Measurements from ENCODE around the gene CCDC88A.
"Not testable (repeated sequence)": the region's sequence is repeated elsewhere in the genome, so short reads cannot be mapped to it uniquely, and the experiment has no call there.

Gene CCDC88A, protein sequence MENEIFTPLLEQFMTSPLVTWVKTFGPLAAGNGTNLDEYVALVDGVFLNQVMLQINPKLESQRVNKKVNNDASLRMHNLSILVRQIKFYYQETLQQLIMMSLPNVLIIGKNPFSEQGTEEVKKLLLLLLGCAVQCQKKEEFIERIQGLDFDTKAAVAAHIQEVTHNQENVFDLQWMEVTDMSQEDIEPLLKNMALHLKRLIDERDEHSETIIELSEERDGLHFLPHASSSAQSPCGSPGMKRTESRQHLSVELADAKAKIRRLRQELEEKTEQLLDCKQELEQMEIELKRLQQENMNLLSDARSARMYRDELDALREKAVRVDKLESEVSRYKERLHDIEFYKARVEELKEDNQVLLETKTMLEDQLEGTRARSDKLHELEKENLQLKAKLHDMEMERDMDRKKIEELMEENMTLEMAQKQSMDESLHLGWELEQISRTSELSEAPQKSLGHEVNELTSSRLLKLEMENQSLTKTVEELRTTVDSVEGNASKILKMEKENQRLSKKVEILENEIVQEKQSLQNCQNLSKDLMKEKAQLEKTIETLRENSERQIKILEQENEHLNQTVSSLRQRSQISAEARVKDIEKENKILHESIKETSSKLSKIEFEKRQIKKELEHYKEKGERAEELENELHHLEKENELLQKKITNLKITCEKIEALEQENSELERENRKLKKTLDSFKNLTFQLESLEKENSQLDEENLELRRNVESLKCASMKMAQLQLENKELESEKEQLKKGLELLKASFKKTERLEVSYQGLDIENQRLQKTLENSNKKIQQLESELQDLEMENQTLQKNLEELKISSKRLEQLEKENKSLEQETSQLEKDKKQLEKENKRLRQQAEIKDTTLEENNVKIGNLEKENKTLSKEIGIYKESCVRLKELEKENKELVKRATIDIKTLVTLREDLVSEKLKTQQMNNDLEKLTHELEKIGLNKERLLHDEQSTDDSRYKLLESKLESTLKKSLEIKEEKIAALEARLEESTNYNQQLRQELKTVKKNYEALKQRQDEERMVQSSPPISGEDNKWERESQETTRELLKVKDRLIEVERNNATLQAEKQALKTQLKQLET (N-terminal part only)

GRCh38 chr2:55419679-55420438 lies at the start of gene CCDC88A:
CCDC88A (minus strand) TSS chr2:55419856; CDS start chr2:55419079, 777 bp downstream.
- FAIRE-seq, result no peak

DNA sequence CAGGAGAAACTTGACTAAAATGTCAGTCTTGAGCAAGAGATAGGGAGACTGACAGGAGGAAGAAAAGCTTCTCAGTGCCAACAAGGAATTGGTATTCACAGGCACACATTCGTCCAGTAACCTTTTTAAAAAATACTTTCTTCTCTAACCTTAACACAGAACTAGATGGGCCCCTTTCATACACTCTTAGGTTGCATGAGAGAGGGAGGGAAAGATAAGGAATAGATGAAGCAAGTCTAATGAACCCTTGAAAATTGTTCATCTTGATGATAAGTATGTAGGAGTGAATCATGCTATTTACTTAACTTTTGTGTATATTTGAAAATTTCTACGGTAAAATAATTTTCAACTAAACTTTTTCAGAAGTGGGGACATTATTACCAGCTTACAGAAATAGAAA lies 42.0 kb upstream of the CCDC88A start:
- no peak for FAIRE-seq

DNA sequence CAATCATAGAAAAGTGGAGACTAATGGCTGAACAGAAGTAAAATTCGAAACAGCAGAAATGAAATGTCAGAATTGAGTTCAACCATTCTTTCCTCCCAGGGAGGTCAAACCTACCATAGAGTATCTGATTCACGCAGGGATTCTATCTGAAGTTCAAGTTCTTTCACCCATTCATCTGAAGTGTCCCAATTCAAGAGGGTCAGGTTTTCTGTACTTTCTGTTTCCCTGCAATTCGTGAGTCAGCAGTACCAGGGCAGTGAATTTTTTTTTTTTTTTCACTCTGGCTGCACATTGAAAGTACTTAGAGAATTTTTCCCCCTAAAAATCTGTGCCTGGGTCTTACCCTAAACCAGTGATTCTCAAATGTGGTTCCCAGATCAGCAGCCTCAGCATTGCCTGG lies 40.9 kb upstream of the CCDC88A start:
- FAIRE-seq, result no peak

DNA sequence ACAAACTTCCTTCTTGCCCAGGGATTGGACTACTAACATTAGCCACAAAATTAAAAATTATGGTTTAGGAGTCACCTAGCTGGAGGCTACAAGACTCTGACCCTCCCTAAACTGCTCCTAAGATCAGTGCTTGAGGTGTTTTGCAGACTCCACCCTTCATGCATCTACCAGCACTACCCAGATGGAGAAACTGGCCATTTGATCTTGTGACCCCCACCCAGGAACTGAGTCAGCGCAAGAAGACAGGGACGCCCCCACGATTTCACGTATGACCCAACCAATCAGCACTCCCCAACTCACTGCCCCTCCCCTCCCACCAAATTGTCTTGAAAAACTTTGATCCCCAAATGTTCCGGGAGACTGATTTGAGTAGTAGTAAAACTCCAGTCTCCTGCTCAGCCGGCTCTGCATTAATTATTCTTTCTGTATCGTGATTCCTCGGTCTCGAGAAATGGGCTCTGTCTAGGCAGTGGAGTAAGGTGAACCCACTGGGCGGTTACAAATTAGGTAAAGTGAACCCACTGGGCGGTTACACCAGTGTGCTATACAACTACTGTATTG lies 40.1 kb upstream of the CCDC88A start:
- FAIRE-seq, result no peak

DNA sequence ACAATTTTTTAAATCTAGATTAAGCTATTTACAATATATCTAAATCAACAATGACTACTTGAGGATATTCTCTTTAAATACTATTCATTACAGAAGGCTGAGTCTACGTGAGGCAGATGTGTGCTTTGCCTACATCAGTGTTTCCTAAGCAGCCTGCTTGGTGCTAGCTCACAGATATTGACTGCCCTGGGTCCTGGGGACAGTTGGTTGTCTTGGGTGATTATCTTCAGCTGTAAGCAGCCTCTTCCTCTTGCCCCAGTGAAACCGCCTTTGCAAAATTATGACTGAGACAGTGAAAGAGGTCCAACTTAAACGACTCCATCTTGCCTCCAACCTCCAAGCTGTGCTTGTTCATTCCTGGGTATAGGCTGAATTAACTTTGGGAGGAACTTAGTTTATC lies 39.6 kb upstream of the CCDC88A start:
- FAIRE-seq, result no peak

DNA sequence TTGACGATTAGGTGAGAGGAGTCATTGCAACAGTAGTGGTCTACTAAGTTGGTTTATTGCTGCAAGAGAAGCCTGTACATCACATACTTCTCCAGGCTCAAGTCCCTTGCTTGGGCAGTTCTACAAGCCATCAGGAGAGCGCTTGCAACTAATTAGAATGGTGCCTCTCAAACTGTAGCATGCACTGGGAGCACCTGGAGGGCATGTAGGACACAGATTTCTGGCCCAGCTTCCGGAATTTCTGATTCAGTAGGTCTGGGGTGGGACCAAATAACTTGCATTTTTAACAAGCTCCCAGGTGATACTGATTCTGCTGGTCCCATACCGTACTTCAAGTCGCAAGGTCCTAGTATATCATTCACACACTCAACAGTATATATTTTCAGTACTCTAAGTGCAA lies 34.5 kb upstream of the CCDC88A start:
- no peak for FAIRE-seq

- no peak for FAIRE-seq
Measured at GRCh38 chr2:55452879-55453278, 33.2 kb upstream of the CCDC88A start.

GRCh38 chr2:55451699-55452098 lies 32.0 kb upstream of the CCDC88A start:
- FAIRE-seq, result no peak

- FAIRE-seq, result not testable (repeated sequence)
Measured at GRCh38 chr2:55450014-55450413, 30.4 kb upstream of the CCDC88A start.

DNA sequence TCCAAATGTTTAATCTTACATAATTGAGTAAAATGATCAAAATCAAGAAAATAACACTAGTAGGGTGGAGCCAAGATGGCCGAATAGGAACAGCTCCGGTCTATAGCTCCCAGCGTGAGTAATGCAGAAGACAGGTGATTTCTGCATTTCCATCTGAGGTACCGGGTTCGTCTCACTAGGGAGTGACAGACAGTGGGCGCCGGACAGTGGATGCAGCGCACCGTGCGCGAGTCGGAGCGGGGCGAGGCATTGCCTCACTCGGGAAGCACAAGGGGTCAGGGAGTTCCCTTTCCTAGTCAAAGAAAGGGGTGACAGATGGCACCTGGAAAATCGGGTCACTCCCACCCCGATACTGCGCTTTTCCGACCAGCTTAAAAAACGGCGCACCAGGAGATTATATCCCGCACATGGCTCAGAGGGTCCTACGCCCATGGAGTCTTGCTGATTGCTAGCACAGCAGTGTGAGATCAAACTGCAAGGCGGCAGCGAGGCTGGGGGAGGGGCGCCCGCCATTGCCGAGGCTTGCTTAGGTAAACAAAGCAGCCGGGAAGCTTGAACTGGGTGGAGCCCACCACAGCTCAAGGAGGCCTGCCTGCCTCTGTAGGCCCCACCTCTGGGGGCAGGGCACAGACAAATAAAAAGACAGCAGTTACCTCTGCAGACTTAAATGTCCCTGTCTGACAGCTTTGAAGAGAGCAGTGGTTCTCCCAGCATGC lies 22.5 kb upstream of the CCDC88A start:
- FAIRE-seq, result not testable (repeated sequence)

DNA sequence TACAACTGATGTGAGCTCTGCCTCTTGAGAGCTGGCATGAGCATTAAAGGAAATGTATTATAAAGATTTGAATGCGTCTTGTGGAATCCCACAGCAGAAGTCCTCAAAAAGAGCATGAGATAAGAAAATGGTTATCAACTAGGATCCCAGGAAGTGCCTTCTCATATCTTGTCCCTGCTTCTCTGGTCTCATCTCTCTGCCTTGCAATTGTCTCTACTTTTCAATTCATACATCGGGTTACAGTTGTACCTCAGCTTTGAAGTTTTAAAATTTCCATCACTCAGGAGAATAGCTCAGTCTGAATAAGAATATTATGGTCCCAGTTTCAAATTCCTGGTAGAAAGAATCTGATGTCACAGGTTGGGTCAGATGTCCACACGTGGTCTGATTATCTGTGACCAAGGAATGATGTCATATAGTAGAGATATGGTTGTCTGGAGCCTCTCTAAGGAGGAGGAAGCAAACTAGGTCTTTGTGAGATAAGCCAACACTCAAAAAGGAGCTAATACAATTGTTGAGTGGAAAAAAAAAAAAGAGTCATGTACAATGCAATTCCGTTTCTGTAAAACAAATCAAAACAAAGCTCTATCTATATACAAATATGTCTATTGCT lies 21.7 kb upstream of the CCDC88A start:
- FAIRE-seq, result no peak

GRCh38 chr2:55439101-55439397 lies 19.4 kb upstream of the CCDC88A start:
- no peak for FAIRE-seq

DNA sequence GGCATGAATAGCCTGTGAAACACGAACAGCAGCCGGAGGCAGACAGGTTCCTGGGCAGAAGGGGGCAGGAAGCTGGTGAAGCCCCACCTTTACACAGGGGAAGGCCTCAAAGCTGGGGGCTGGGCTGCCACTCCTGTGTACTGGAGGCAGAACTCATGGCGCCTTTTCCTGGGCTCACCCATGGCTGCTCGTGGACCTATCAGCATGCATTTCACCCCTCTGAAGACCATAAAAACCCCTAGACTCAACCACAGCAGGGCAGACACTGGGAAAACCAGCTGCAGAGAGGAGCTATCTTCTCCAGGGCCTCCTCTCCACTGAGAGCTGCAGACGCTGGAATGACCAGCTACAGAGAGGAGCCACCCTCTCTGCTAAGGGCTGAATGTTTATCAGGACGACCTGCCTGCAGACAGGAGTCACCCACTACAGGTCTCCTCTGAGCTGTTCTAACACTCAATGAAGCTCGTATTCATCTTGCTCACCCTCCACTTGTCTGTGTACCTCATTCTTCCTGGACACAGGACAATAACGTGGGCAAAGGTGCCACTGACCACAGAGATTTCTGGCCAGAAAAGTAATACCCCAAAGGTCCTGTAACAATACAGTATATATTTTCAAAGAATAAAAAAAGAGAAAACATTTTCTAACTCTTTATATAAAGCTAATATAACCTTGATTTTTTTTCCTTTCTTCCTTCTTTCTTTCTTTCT lies 18.9 kb upstream of the CCDC88A start:
- no peak for FAIRE-seq

DNA sequence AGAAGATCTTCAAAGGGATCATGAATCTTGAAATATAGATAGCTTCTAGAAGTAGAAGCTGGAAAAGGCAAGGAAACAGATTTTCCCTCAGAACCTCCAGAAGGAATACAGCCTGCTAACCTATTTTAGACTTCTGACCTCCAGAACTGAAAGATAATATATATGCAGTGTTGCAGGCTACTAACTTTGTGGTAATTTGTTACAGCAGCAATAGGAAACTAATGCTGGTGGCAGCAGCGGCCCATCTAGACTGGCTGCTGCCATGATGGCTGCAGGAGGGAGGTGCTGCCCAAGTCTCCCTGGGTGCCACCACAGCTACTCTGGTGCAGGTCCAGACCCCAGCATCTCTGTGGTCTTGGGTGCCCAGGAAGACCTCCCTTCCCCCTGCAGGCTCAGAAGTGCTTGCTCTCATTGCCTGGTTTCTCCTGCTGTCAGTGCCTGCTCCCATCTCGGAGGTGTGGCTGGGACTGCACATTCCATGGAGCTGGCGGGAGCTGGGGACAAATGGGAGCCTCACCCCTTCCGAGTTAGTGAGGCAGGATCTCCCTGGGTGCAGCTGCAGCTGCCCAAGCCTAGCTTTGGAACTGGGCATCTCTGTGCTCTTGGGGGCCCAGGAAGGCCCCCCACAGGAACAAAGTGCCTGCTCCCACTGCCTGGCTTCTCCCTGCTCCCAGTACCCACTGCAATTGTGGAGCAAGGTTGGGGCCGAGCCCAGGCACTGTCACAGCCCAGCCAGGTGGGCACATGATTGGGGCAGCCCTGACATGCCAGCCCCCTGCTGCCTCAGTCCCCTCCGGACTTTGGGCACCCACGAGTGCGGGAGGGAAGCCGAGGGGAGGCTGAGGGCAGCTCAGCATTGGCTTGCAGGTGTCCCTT lies 18.1 kb upstream of the CCDC88A start:
- no peak for FAIRE-seq

DNA sequence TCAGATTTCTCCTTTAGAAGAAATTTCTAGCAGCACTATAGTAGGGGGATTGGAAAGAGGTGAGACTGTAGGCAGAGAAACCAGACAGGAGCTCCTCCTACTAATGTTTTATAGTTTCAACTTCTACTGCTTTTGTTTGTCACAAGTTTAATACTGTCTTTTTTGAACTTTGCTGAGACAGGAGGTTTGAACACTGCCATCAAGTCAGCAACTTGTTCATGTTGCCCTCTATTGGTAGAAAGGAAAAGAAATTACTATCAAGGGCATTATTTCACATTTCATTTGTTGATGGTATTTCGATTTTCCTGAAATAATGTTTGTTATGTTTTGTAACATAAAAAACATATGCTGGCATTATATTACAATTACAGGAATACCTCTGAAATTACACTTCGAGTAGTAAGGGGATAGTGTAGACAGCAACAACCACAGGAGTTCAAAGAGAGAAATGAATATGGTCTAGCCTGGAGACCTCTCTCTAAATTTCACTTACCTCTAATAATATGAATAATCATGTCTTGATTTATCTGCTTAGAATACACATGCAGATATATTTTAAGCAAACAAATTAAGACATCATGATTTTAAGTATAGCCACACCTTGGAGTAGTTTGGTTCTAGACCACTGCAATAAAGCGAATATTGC lies 12.4 kb upstream of the CCDC88A start:
- FAIRE-seq, result peak; percentile 96

DNA sequence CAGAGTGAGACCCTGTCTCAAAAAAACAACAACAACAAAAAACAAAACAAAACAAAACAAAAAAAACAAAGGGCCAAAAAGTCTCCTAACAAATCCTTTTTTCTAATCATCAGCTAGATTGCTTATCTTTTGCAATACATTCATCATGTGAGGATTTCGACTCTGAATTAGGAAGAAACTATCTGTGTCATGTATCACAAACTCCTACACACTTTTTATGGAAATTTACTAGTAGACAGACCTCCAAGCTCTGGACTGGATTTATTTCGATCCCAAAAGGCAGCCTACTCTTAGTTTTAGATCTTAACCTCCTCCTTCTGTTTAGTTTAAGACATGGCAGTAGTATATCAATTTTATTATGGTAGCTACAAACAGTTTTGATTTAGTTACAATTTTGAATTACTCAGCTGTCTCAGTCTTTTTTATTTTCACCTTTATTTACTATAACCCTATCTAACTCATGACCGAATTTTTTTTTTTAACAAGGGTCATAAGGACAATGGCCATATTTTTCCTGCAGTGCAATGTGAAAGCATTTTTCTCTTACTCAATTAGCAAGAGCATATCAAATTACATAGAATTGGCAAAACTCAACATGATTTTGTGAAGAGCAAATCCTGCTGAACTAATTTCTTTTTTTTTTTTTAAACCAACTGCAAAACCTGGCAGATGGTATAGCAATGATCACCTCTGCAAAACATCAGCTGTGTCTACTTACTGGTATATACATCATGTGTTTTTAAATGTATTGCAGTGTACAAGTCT lies 10.7 kb upstream of the CCDC88A start:
- FAIRE-seq, result no peak

DNA sequence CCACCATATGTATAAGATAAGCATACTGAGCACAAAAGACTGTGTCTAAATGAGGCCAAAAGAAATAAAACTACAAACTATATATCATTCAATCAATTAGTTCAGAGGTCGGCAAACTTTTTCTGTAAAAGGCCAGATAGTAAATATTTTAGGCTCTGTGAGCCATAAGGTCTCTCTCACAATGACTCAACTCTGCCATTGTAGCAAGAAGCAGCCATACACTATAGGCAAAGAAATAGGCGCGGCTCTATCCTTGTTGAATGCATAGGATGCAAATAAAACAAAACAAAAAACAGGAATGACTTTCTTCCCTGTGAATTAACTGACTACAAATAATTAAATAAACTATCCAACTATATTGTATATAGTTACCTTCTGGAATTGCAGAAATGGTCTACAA lies 8.6 kb upstream of the CCDC88A start:
- no peak for FAIRE-seq

GRCh38 chr2:55425431-55425831 lies 5.8 kb upstream of the CCDC88A start:
- FAIRE-seq, result no peak
